Measurements from ENCODE around the gene UNC13A. TPM values are rescaled to one million over a fixed set of nuclear protein-coding genes. Genes with fewer than 3 reads are reported as not detected.

Gene UNC13A
- total RNA-seq, 4 donors from 2014 or later = 0.38 to 0.83 (median 0.62) TPM

GRCh38 chr19:17625043-17625442 lies 63.1 kb downstream of the UNC13A start:
- Histone ChIP-seq H3K36me3 (no peaks in the 10 kb centered on the region), H3K9me3 (no peaks in the 10 kb centered on the region), H3K27me3 (no peaks in the 10 kb centered on the region), H3K27ac (no peak overlapping the region), H3K4me3 (no peak overlapping the region), H3K4me1 (no peaks in the 10 kb centered on the region)
- TF ChIP-seq POLR2A (IDR thresholded peaks at IDR 0.05) = no peak
- TF ChIP-seq, protein P1, sequence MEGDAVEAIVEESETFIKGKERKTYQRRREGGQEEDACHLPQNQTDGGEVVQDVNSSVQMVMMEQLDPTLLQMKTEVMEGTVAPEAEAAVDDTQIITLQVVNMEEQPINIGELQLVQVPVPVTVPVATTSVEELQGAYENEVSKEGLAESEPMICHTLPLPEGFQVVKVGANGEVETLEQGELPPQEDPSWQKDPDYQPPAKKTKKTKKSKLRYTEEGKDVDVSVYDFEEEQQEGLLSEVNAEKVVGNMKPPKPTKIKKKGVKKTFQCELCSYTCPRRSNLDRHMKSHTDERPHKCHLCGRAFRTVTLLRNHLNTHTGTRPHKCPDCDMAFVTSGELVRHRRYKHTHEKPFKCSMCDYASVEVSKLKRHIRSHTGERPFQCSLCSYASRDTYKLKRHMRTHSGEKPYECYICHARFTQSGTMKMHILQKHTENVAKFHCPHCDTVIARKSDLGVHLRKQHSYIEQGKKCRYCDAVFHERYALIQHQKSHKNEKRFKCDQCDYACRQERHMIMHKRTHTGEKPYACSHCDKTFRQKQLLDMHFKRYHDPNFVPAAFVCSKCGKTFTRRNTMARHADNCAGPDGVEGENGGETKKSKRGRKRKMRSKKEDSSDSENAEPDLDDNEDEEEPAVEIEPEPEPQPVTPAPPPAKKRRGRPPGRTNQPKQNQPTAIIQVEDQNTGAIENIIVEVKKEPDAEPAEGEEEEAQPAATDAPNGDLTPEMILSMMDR (IDR thresholded peaks at IDR 0.05) = no peak
- DNase-seq = no peak

- Histone ChIP-seq H3K27ac (no peak overlapping the region), H3K4me3 (no peak overlapping the region), H3K27me3 (no peaks in the 10 kb centered on the region), H3K9me3 (no peaks in the 10 kb centered on the region), H3K4me1 (no peaks in the 10 kb centered on the region), H3K36me3 (no peaks in the 10 kb centered on the region)
- TF ChIP-seq, protein P1 (IDR thresholded peaks at IDR 0.05) = no peak
- no peak for TF ChIP-seq POLR2A (IDR thresholded peaks at IDR 0.05)
- no peak for DNase-seq
Measured at GRCh38 chr19:17624314-17624991, 63.7 kb downstream of the UNC13A start.

- Histone ChIP-seq H3K9me3 (no peaks in the 10 kb centered on the region), H3K4me3 (no peak overlapping the region), H3K27ac (no peak overlapping the region), H3K36me3 (no peaks in the 10 kb centered on the region), H3K4me1 (no peaks in the 10 kb centered on the region), H3K27me3 (no peaks in the 10 kb centered on the region)
- no peak for DNase-seq
- TF ChIP-seq POLR2A (IDR thresholded peaks at IDR 0.05) = no peak
- TF ChIP-seq, protein P1 (IDR thresholded peaks at IDR 0.05) = no peak
Measured at GRCh38 chr19:17623224-17623935, 64.8 kb downstream of the UNC13A start.

GRCh38 chr19:17620696-17621095 lies 67.5 kb downstream of the UNC13A start:
- TF ChIP-seq, protein P1 (IDR thresholded peaks at IDR 0.05) = no peak
- TF ChIP-seq POLR2A (IDR thresholded peaks at IDR 0.05) = no peak
- Histone ChIP-seq H3K4me1 (no peaks in the 10 kb centered on the region), H3K4me3 (no peak overlapping the region), H3K36me3 (no peaks in the 10 kb centered on the region), H3K9me3 (no peaks in the 10 kb centered on the region), H3K27me3 (no peaks in the 10 kb centered on the region), H3K27ac (no peak overlapping the region)
- no peak for DNase-seq

GRCh38 chr19:17618936-17619335 lies 69.2 kb downstream of the UNC13A start:
- Histone ChIP-seq H3K27me3 (no peaks in the 10 kb centered on the region), H3K27ac (no peak overlapping the region), H3K36me3 (no peaks in the 10 kb centered on the region), H3K4me1 (no peaks in the 10 kb centered on the region), H3K4me3 (no peak overlapping the region), H3K9me3 (no peaks in the 10 kb centered on the region)
- TF ChIP-seq POLR2A (IDR thresholded peaks at IDR 0.05) = no peak
- TF ChIP-seq, protein P1 (IDR thresholded peaks at IDR 0.05) = no peak
- no peak for DNase-seq
